ENCODE results near the gene PIAS3.

DNA sequence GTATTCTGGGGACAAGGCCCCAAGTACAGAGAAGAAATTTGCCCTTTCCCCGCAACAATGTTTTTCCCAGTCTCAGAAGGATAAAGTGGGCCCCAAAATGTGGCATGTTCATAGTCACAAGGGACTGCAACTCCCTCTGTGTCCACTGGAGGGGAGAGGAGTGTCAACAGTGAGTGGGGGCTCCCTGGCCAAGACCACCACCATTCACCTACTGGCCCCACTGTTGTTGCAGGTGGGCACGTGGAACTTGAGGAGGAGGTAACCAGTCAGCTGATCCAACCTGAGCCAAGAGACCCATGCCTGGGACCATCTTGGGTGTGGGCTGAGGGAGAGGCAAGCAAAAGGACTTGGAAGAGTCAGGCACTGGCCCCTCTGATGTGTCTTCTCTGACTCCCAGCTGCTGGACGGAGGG is 12.7 kb downstream of the PIAS3 start:
- TF ChIP-seq POLR2AphosphoS5 (IDR thresholded peaks at IDR 0.05; ENCODE audit: low read depth, low read length): no peak
- TF ChIP-seq POLR2A (IDR thresholded peaks at IDR 0.05; ENCODE audit: low read depth, low read length): no peak

Data from GM12892 (cell line).